Measurements from ENCODE around the gene TLE4.
A peak's percentile ranks its signal among the peaks of the same experiment; 100 is the strongest.

The TLE4 gene

GRCh38 chr9:79575547-79575946, 3.8 kb downstream of the TLE4 start:
- TF ChIP-seq CTCF (IDR thresholded peaks at IDR 0.05; ENCODE audit: low read depth, low read length, missing control alignments) = no peak
- DNase-seq (ENCODE audit: extremely low read depth, low read depth) = no peak
- H3K4me3 ChIP-seq (replicated peaks; ENCODE audit: low read depth, low read length) = peak overlapping the region; percentile 67

DNA sequence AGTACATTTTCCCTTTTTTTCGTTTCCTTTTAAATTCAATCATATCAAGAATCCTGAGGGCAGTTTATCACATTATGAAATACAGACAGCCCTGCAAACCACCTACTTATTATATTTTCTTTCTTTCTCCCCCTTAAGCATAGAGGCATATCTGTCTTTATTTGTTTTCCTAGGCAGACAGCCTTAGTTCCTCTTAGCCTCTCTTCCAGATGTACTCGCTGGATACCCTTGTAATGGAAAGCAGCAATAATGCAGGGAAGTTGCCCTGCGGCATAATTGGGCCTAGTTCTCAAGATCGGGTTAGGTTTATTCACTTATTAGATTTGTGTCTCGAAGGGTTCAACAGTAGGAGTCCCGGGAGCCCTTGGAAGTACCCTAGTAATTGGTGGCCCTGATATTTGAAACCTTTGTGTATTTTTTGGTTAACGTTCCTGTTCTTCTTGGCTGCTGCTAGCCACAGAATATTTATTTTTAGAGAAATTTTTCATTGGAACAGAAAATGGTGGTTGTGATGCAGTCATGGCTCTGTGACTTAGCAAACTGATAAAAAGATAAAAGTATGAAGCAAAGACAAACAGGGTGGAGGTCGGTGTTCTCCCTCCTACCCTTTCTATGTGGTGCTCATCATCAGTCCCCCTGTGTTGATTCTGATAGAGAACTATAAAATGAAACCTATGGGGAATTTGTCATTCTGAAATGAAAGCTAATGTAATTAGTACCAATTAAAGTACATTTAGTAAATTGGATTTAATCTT, 6.4 kb downstream of the TLE4 start:
- H3K4me3 ChIP-seq (replicated peaks; ENCODE audit: low read depth, low read length) = peak overlapping the region; percentile 39
- TF ChIP-seq CTCF (IDR thresholded peaks at IDR 0.05; ENCODE audit: low read depth, low read length, missing control alignments) = no peak
- DNase-seq (ENCODE audit: extremely low read depth, low read depth) = no peak

GRCh38 chr9:79578891-79579290, 7.1 kb downstream of the TLE4 start:
- H3K4me3 ChIP-seq (replicated peaks; ENCODE audit: low read depth, low read length) = no peak overlapping the region; the same call in 1 of the 2 replicates
- no peak for DNase-seq (ENCODE audit: extremely low read depth, low read depth)
- TF ChIP-seq CTCF (IDR thresholded peaks at IDR 0.05; ENCODE audit: low read depth, low read length, missing control alignments) = no peak

- H3K4me3 ChIP-seq (replicated peaks; ENCODE audit: low read depth, low read length) = peak overlapping the region; percentile 16
- TF ChIP-seq CTCF (IDR thresholded peaks at IDR 0.05; ENCODE audit: low read depth, low read length, missing control alignments) = no peak
- no peak for DNase-seq (ENCODE audit: extremely low read depth, low read depth)
Observed at GRCh38 chr9:79579624-79580023, 7.9 kb downstream of the TLE4 start.

DNA sequence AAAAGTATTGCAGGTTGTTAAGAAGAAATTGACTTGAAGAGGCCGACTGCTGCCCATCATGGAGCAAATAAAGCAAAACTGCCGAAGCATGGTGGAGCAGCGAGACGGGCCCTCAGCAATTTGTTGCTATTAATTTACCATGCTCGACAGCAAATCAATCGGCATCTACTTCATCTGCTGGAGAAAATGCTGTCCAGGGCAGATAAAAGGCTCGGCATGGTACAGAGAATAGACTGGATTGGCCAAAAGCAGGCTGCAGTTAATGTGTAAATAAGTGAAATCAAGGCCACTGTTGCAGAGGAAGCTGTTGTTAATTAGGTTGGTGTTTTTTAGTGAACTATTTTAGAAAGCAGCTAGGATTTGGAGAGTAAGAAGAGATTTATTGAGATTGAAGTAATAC, 8.3 kb downstream of the TLE4 start:
- peak overlapping the region; percentile 16 for H3K4me3 ChIP-seq (replicated peaks; ENCODE audit: low read depth, low read length)
- no peak for TF ChIP-seq CTCF (IDR thresholded peaks at IDR 0.05; ENCODE audit: low read depth, low read length, missing control alignments)
- no peak for DNase-seq (ENCODE audit: extremely low read depth, low read depth)

- DNase-seq (ENCODE audit: extremely low read depth, low read depth) = no peak
- no peak for TF ChIP-seq CTCF (IDR thresholded peaks at IDR 0.05; ENCODE audit: low read depth, low read length, missing control alignments)
- peak overlapping the region; percentile 4; the same call in 1 of the 2 replicates for H3K4me3 ChIP-seq (replicated peaks; ENCODE audit: low read depth, low read length)
Observed at GRCh38 chr9:79581388-79581787, 9.6 kb downstream of the TLE4 start.

Measured in HFF-Myc (cell line).